SK-N-SH treated with all-trans-retinoic acid at 6 μM for 48 hours (cell line): ENCODE data around the gene KRTAP2-1.

Experiments used
- CREB5 ChIP-seq: fragments of 250-450 bp; sonication (Bioruptor Pico); IDR thresholded peaks from 2 replicates; pipeline ENCODE4 v1.5.1; 2020; ENCODE audit warnings: low read depth, mild to moderate bottlenecking, moderate library complexity
- PATZ1 ChIP-seq: fragments of 250-450 bp; sonication (Bioruptor Pico); IDR thresholded peaks from 2 replicates; pipeline ENCODE4 v1.8.0; 2020; ENCODE audit warnings: mild to moderate bottlenecking, moderate library complexity, borderline replicate concordance
- PPARA ChIP-seq: fragments of 250-450 bp; sonication (Bioruptor Pico); IDR thresholded peaks from 2 replicates; pipeline ENCODE4 v1.5.0; 2020; ENCODE audit warnings: mild to moderate bottlenecking, borderline replicate concordance
- RARB ChIP-seq: fragments of 250-450 bp; sonication (Bioruptor Pico); IDR thresholded peaks from 2 replicates; pipeline ENCODE4 v1.8.0; 2021; ENCODE audit warnings: mild to moderate bottlenecking, moderate library complexity
- SNAI2 ChIP-seq: fragments of 250-450 bp; sonication (Bioruptor Pico); IDR thresholded peaks from 2 replicates; pipeline ENCODE4 v1.5.0; 2020; ENCODE audit warnings: mild to moderate bottlenecking, moderate library complexity
- TCF4 ChIP-seq: fragments of 250-450 bp; sonication (Bioruptor Pico); IDR thresholded peaks from 2 replicates; pipeline ENCODE4 v1.8.0; 2021; ENCODE audit warnings: mild to moderate bottlenecking, moderate library complexity, borderline replicate concordance
- TOX ChIP-seq: fragments of 250-450 bp; sonication (Bioruptor Pico); IDR thresholded peaks from 2 replicates; pipeline ENCODE4 v1.8.0; 2021; ENCODE audit warnings: mild to moderate bottlenecking, moderate library complexity, borderline replicate concordance
- ZFP3 ChIP-seq: fragments of 250-450 bp; sonication (Bioruptor Pico); IDR thresholded peaks from 2 replicates; pipeline ENCODE4 v1.5.0; 2020; ENCODE audit warnings: mild to moderate bottlenecking, moderate library complexity
- ZFP30 ChIP-seq: fragments of 450-650 bp; formaldehyde crosslinking; IDR thresholded peaks from 2 replicates; pipeline ENCODE4 v1.5.0; 2022; ENCODE audit warnings: mild to moderate bottlenecking, moderate library complexity

GRCh38 chr17:41052566-41052965, 5.5 kb upstream of the KRTAP2-1 start:
- TF ChIP-seq TOX (no peak), CREB5 (no peak), ZFP3 (no peak), PATZ1 (CRISPR knock-in tag) (no peak), RARB (CRISPR knock-in tag) (no peak), TCF4 (CRISPR knock-in tag) (no peak), PPARA (no peak), SNAI2 (CRISPR knock-in tag) (no peak), ZFP30 (no peak)
